Measurements from ENCODE around the gene ATP11A.

The ATP11A gene

DNA sequence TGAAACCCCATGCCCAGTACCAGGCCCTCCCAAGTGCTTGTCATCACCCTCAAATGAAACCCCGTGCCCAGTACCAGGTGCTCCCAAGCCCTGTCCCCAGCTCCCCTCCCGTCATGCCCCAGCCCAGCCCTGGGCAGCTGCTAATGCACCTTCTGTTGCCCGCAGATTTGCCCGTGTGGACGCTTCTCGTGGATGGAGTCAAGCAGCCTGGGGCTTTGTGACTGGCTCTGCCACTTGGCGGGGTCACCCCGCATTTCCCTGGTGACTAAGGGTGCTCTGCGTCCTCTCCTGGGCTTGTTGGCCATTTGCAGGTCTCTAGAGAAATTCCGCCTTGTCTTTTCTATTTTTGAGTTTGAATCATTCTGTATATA, 82.7 kb downstream of the ATP11A start:
- TF ChIP-seq, protein P1, sequence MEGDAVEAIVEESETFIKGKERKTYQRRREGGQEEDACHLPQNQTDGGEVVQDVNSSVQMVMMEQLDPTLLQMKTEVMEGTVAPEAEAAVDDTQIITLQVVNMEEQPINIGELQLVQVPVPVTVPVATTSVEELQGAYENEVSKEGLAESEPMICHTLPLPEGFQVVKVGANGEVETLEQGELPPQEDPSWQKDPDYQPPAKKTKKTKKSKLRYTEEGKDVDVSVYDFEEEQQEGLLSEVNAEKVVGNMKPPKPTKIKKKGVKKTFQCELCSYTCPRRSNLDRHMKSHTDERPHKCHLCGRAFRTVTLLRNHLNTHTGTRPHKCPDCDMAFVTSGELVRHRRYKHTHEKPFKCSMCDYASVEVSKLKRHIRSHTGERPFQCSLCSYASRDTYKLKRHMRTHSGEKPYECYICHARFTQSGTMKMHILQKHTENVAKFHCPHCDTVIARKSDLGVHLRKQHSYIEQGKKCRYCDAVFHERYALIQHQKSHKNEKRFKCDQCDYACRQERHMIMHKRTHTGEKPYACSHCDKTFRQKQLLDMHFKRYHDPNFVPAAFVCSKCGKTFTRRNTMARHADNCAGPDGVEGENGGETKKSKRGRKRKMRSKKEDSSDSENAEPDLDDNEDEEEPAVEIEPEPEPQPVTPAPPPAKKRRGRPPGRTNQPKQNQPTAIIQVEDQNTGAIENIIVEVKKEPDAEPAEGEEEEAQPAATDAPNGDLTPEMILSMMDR (IDR thresholded peaks at IDR 0.05; ENCODE audit: low read length, missing control alignments), result no peak
- no peak overlapping the region for H3K4me3 ChIP-seq (replicated peaks; ENCODE audit: low read depth, low read length)
- no peak for DNase-seq (ENCODE audit: low read depth)

DNA sequence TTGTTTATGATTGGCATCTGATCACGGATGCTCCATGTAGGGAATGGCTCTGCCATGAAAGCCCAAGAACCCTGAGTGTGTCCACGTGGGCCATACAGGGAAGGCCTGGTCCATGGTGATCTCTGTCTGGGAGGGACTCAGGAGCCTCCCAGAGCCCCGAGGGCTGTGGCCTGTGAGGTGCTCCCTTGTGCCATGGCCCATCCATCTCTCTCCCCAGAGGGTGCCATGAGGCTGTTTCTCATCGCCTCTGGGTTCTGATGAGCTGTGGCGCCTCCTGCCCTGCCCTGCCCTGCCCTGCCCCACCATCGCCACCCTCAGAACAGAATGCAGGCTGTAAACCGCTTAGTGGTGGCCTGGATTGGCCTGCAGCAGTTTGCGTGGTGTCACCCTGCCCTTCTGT, 83.1 kb downstream of the ATP11A start:
- TF ChIP-seq, protein P1 (IDR thresholded peaks at IDR 0.05; ENCODE audit: low read length, missing control alignments), result no peak
- no peak for DNase-seq (ENCODE audit: low read depth)
- no peak overlapping the region for H3K4me3 ChIP-seq (replicated peaks; ENCODE audit: low read depth, low read length)

DNA sequence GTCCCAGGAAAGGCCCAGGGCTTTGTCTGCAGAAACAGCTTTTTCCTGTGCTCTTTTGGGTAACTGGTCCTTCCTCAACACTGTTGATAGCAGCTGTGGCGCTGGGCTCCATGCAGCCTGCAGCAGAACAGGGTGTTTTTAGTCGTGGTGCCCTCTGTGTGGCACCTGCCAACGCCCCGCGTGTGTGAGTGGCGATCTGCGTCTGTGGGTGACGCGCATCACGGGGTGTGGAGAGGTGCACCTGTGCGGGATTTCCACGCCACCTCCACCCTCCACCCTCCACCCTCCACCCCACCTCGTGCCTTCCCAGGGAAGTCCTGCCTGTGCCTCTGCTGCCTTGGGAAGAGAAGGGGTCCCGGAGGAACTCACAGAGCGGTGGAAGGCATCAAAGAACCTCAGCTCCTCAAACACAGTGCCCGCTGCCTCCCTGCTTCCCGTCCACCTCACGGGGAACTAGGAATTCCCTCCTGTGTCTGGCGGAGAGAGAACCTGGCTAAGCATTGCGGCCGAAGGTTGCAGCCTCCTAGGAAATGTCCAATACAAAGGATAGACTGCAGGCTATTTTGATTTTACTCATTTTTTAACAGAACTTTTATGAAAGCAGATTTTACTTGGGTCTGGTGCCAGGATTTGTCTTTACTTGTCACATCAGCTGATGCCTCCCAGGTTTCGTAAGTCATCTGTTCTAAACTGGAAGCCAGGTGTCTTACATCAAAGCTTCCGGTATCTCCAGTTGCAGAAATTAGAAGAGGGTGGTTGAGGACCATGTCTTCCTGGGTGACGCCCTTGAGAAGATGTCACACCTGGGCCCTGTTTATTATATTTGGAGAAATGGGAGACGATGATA, 84.0 kb downstream of the ATP11A start:
- H3K4me3 ChIP-seq (replicated peaks; ENCODE audit: low read depth, low read length), result no peak overlapping the region
- TF ChIP-seq, protein P1 (IDR thresholded peaks at IDR 0.05; ENCODE audit: low read length, missing control alignments), result no peak
- no peak for DNase-seq (ENCODE audit: low read depth)

DNA sequence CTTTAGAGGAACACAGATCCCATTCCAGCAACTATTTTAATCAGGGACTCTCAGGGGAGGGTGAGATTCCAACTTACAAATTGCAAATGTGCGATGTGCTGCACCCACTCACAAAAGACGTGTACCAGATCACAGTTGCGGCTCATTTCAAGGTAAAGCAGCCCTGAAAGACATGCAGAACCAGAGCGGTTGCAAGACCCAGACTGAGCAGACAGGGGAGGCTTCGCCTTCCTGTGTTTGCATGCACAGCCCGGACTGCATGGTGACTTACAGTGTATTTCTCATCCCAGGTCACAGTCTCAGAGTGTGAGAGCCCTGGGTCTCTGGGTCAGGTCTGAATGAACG, 84.6 kb downstream of the ATP11A start:
- DNase-seq (ENCODE audit: low read depth), result no peak
- TF ChIP-seq, protein P1 (IDR thresholded peaks at IDR 0.05; ENCODE audit: low read length, missing control alignments), result no peak
- no peak overlapping the region for H3K4me3 ChIP-seq (replicated peaks; ENCODE audit: low read depth, low read length)

DNA sequence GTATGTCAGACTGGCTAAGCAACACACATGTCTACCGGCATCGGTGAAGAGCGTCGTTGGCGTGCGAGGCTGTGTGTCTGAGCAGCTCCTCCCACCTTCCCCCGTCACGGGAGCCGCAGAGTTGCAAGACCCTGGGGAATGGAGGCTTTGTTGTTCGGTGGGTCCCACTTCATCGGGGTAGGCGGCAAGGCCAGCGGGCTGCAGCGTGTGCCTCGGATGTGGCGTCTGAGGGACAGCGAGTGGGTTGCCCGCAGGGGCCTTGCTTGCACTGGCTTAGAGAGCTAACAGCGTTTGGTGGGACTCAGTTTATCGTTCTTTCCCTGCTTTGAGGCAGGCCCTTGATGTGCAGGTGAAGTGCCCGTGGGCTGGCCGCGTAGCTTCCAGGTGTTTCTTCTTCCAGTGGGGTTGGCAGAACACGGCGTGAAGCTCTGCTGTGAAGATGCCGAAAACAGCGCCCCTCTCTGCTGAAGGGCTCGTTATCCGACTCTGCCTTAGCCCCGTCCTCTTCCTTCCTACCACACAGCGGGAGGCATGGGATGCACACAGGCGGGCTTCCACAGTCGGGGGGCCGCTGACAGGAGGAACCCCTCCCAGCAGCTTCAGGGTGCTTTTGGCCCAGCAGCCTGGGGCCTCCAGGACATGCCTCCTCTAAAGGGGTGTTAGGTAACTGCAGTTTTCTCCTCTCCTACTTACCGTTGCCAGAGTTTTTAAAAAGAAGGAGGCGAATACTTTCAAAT, 85.2 kb downstream of the ATP11A start:
- H3K4me3 ChIP-seq (replicated peaks; ENCODE audit: low read depth, low read length), result no peak overlapping the region
- TF ChIP-seq, protein P1 (IDR thresholded peaks at IDR 0.05; ENCODE audit: low read length, missing control alignments), result no peak
- DNase-seq (ENCODE audit: low read depth), result no peak

DNA sequence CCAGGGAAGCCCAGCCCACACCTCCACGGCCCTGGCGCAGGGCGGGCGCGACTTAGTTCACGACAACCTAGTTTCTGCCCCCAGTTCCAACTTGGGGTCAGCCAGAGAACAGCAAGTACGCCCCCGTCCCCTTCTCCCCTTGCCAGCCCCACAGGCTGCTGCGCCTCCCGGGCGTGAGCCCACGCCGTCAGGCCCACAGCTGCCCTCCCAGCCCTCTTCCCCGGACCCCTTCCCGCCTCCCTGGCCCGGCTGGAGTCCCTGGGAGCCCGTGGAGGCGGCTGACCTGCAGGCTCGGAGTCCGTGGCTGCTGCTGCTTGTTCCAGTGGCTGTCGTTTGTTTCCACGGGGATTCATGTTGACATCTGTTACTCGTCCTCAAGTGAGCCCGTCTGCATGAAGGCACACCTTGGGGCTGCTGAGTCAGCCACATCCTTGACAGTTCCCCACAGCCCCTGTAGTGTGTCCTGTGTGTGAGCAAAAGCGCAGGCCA, 86.0 kb downstream of the ATP11A start:
- no peak overlapping the region for H3K4me3 ChIP-seq (replicated peaks; ENCODE audit: low read depth, low read length)
- no peak for DNase-seq (ENCODE audit: low read depth)
- TF ChIP-seq, protein P1 (IDR thresholded peaks at IDR 0.05; ENCODE audit: low read length, missing control alignments), result no peak

All from fibroblast of pulmonary artery (primary cell).